Keratinocyte (primary cell): ENCODE measurements around the gene KCTD2.

Experiments used
- EZH2 ChIP-seq: IDR thresholded peaks from one replicate; pipeline ENCODE4 v1.6.1; 2012; ENCODE audit warnings: inconsistent platforms, mild to moderate bottlenecking, low read length, moderate library complexity
- TF ChIP-seq, protein P1 (sequence below), 3 experiments: IDR thresholded peaks in 1 of 3; conservative IDR thresholded peaks in 1 of 3; optimal IDR thresholded peaks in 1 of 3; 2 replicates in 2 of 3; 3 replicates in 1 of 3; pipeline versions ENCODE3 to v1.5.1; 2011; ENCODE audit warnings: low read length in 3 of 3, mild to moderate bottlenecking in 3 of 3, moderate library complexity in 2 of 3, control low read depth in 1 of 3, inconsistent platforms in 1 of 3; ENCODE audit not compliant: insufficient read depth in 2 of 3; ENCODE audit errors: extremely low read depth in 1 of 3

DNA sequence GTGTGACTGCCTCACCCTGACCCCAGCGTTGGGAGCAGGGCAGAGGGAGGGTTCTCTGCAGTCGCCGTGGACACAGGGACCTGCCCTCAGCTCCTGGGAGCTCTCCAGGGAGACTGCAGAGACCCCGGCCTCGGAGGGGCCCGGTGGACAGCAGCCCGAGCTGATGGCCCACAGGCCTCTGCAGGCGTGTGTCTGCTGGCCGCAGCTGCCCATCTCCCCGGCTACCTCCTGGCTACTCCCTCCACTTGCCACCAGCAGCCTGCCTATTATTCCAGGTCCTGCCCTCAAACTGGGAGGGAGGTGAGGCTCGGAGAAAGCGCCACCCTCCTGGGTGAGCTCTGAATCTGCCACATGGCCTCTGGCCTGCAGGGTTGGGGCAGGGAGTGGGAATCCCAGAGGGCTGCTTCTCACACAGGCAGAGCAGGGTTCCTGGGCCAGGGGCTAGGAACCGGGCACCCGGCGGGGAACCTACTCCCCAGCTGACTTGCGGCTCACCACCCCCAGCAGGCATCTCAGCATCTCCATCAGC lies 47.9 kb downstream of the KCTD2 start:
- TF ChIP-seq, protein P1, sequence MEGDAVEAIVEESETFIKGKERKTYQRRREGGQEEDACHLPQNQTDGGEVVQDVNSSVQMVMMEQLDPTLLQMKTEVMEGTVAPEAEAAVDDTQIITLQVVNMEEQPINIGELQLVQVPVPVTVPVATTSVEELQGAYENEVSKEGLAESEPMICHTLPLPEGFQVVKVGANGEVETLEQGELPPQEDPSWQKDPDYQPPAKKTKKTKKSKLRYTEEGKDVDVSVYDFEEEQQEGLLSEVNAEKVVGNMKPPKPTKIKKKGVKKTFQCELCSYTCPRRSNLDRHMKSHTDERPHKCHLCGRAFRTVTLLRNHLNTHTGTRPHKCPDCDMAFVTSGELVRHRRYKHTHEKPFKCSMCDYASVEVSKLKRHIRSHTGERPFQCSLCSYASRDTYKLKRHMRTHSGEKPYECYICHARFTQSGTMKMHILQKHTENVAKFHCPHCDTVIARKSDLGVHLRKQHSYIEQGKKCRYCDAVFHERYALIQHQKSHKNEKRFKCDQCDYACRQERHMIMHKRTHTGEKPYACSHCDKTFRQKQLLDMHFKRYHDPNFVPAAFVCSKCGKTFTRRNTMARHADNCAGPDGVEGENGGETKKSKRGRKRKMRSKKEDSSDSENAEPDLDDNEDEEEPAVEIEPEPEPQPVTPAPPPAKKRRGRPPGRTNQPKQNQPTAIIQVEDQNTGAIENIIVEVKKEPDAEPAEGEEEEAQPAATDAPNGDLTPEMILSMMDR (optimal IDR thresholded peaks at IDR 0.05 in 1 of 3, IDR thresholded peaks at IDR 0.05 in 1 of 3, conservative IDR thresholded peaks at IDR 0.05 in 1 of 3; ENCODE audit: extremely low read depth in 1 of 3, insufficient read depth in 2 of 3, low read length in 3 of 3) = no peak
- no peak for TF ChIP-seq EZH2
